ENCODE measurements around the gene AP2A1. TPM values are rescaled to one million over a fixed set of nuclear protein-coding genes. Genes with fewer than 3 reads are reported as not detected.

Gene AP2A1
- total RNA-seq, 1 donor from 2014 or later, result 98.9 TPM

GRCh38 chr19:49788857-49789256 is 22.1 kb downstream of the AP2A1 start:
- H3K4me3 ChIP-seq (ENCODE audit: low read depth, low read length), result no peak overlapping the region
- DNase-seq (ENCODE audit: low read depth), result no peak
- TF ChIP-seq CTCF (IDR thresholded peaks at IDR 0.05; ENCODE audit: insufficient read depth, low read length, poor library complexity, severe bottlenecking), result no peak
- H3K27me3 ChIP-seq (ENCODE audit: control insufficient read depth, insufficient read depth, low read length), result no peaks in the 10 kb centered on the region
- H3K36me3 ChIP-seq (ENCODE audit: control insufficient read depth, insufficient read depth, low read length), result no peaks in the 10 kb centered on the region

- no peak overlapping the region for H3K4me3 ChIP-seq (ENCODE audit: low read depth, low read length)
- no peaks in the 10 kb centered on the region for H3K27me3 ChIP-seq (ENCODE audit: control insufficient read depth, insufficient read depth, low read length)
- DNase-seq (ENCODE audit: low read depth), result no peak
- H3K36me3 ChIP-seq (ENCODE audit: control insufficient read depth, insufficient read depth, low read length), result no peaks in the 10 kb centered on the region
- no peak for TF ChIP-seq CTCF (IDR thresholded peaks at IDR 0.05; ENCODE audit: insufficient read depth, low read length, poor library complexity, severe bottlenecking)
These were observed 24.1 kb downstream of the AP2A1 start for GRCh38 chr19:49790866-49791265.

DNA sequence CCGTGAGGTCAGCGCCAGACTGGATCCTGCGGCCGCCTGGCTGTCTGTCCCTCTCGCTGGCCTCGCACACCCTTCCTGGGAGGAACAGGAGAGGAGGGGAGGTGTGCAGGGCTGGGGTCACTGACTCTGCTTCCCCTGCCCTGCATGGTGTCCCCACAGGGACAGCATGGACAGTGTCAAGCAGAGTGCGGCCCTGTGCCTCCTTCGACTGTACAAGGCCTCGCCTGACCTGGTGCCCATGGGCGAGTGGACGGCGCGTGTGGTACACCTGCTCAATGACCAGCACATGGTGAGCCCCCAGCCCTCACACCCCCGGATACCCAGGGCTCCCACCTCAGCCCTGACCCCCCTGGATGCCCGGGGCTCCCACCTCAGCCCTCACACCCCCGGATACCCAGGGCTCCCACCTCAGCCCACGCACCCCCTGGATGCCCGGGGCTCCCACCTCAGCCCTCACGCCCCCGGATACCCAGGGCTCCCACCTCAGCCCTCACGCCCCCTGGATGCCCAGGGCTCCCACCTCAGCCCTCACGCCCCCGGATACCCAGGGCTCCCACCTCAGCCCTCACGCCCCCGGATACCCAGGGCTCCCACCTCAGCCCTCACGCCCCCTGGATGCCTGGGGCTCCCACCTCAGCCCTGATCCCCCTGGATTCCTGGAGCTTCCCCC is 25.1 kb downstream of the AP2A1 start:
- H3K4me3 ChIP-seq (ENCODE audit: low read depth, low read length), result no peak overlapping the region
- no peak for TF ChIP-seq CTCF (IDR thresholded peaks at IDR 0.05; ENCODE audit: insufficient read depth, low read length, poor library complexity, severe bottlenecking)
- peaks cover 2% of the 10 kb centered on the region for H3K36me3 ChIP-seq (ENCODE audit: control insufficient read depth, insufficient read depth, low read length)
- no peaks in the 10 kb centered on the region for H3K27me3 ChIP-seq (ENCODE audit: control insufficient read depth, insufficient read depth, low read length)
- DNase-seq (ENCODE audit: low read depth), result no peak

DNA sequence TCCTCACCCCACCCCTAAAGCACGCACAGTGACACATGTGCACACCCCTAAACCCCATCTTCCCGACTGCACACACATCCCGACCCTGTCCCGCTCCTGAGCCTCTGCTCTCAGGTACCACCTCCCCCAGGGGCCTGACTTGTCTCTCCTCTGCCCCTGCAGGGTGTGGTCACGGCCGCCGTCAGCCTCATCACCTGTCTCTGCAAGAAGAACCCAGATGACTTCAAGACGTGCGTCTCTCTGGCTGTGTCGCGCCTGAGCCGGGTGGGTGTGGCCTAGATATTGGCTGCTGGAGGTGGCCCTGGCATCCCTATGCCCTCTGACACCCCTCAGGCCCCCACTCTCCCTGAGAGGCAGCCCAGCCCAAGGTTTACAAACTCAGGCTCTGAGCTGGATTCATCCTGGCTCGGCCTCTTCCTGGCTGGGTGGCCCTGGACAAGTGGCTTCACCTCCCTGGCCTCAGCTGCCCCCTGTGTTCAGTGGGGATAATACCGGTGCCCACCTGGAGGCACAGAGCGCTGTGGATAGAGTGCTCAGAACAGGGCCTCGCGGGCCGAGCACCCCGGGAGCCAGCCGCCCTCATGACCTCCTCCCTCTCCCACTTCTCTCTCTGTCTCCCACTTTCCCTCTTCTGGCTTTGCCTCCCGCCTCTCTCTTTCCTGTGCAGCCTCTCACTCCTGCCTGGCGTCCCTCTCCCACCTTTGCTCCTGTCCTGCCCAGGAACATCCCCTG is 26.2 kb downstream of the AP2A1 start:
- peaks cover 2% of the 10 kb centered on the region for H3K36me3 ChIP-seq (ENCODE audit: control insufficient read depth, insufficient read depth, low read length)

DNA sequence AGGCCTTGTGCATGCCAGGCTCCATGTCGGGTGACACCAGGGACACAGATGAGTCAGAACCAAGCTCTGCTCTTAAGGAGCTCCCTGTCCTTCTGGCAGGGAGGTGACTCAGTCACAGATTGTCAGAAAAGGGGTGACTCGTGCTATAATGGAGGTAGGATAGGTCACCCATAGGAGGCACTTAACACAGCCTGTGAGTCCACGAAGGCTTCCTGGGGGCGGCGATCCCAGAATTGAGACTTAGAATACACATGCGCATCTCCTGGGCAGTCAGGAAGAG is 26.7 kb downstream of the AP2A1 start:
- no peaks in the 10 kb centered on the region for H3K27me3 ChIP-seq (ENCODE audit: control insufficient read depth, insufficient read depth, low read length)
- no peak for DNase-seq (ENCODE audit: low read depth)
- no peak overlapping the region for H3K4me3 ChIP-seq (ENCODE audit: low read depth, low read length)
- peaks cover 2% of the 10 kb centered on the region for H3K36me3 ChIP-seq (ENCODE audit: control insufficient read depth, insufficient read depth, low read length)
- TF ChIP-seq CTCF (IDR thresholded peaks at IDR 0.05; ENCODE audit: insufficient read depth, low read length, poor library complexity, severe bottlenecking), result no peak

More for the DNA sequence above, 26.2 kb downstream of the AP2A1 start:
- H3K4me3 ChIP-seq (ENCODE audit: low read depth, low read length), result no peak overlapping the region
- no peak for DNase-seq (ENCODE audit: low read depth)
- no peaks in the 10 kb centered on the region for H3K27me3 ChIP-seq (ENCODE audit: control insufficient read depth, insufficient read depth, low read length)
- TF ChIP-seq CTCF (IDR thresholded peaks at IDR 0.05; ENCODE audit: insufficient read depth, low read length, poor library complexity, severe bottlenecking), result no peak

DNA sequence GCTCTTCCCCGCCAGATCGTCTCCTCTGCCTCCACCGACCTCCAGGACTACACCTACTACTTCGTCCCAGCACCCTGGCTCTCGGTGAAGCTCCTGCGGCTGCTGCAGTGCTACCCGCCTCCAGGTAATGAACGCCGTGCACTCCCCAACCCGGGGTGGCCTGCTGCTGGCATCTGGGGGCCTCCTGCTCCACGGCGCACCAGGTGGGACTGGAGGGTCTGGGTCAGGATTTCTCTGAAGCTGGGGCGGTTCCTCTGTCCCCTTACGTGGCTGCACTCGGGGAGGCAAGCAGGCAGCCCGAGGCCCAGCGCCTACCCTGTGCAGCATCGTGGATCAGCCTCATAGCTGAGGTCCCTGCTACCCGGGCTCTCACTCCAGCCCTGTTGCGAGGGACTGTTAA is 28.8 kb downstream of the AP2A1 start:
- H3K27me3 ChIP-seq (ENCODE audit: control insufficient read depth, insufficient read depth, low read length), result no peaks in the 10 kb centered on the region
- DNase-seq (ENCODE audit: low read depth), result no peak
- H3K4me3 ChIP-seq (ENCODE audit: low read depth, low read length), result no peak overlapping the region
- H3K36me3 ChIP-seq (ENCODE audit: control insufficient read depth, insufficient read depth, low read length), result peaks cover 2% of the 10 kb centered on the region
- TF ChIP-seq CTCF (IDR thresholded peaks at IDR 0.05; ENCODE audit: insufficient read depth, low read length, poor library complexity, severe bottlenecking), result no peak
